Ovary (tissue), 9 donors: ENCODE results near the gene RALGAPB. TPM values are rescaled to one million over a fixed set of nuclear protein-coding genes. Genes with fewer than 3 reads are reported as not detected.

Source experiments
- DNase-seq, 5 donors: peaks; one replicate each; pipeline ENCODE4 v3.0.0-alpha.2; 2019 to 2020
- H3K27ac ChIP-seq, 2 donors: fragments of 200-600 bp; one replicate each; pipeline versions ENCODE4 v1.5.1 to v1.8.0; 2019 to 2022
- H3K27me3 ChIP-seq: fragments of 200-600 bp; one replicate; pipeline ENCODE4 v1.8.0; 2022
- H3K36me3 ChIP-seq: fragments of 200-600 bp; sonication (generic); one replicate; pipeline ENCODE4 v1.5.1; 2019
- H3K4me1 ChIP-seq: one replicate; pipeline ENCODE4 v1.8.1; 2013; ENCODE audit warnings: mild to moderate bottlenecking, moderate library complexity; ENCODE audit not compliant: insufficient read depth
- H3K4me3 ChIP-seq: fragments of 200-600 bp; sonication (generic); one replicate; pipeline ENCODE4 v1.5.1; 2017
- H3K9me3 ChIP-seq, 2 donors: fragments of 200-600 bp in 1 of 2; sonication (generic) in 1 of 2; one replicate each; pipeline versions ENCODE4 v1.5.1 to v1.8.1; 2013 to 2019; ENCODE audit warnings: mild to moderate bottlenecking in 1 of 2, moderate library complexity in 1 of 2
- EP300 ChIP-seq: sonication (generic); formaldehyde crosslinking; IDR thresholded peaks from one replicate; pipeline ENCODE4 v1.6.1; 2017; ENCODE audit warnings: antibody characterized with exemption
- POLR2A ChIP-seq: fragments of 450-650 bp; IDR thresholded peaks from one replicate; pipeline ENCODE4 v1.6.1; 2017; ENCODE audit warnings: antibody characterized with exemption, mild to moderate bottlenecking, moderate library complexity
- WGBS, 3 donors: extraction: QIAGEN DNeasy Blood & Tissue Kit in 1 of 3; methylation state at CpG; one replicate each; pipeline versions ENCODE4 v1.1.5 to v1.1.7; 2013 to 2017; 5-methylcytosine and 5-hydroxymethylcytosine counted together
- intact Hi-C, 4 donors: fragments of 100-400 bp; cut with DNase I; formaldehyde crosslinking; loops; one replicate each; pipeline versions ENCODE4 v1.11.0 to v1.15.1; 2022 to 2023
- polyA plus RNA-seq, 2 donors: library from polyadenylated mRNA; stranded (reverse); fragments of 200-250 nt in 1 of 2; fragments of 350-450 nt in 1 of 2; fragmentation: Illumina TruSeq in 1 of 2; extraction: RNeasy Lipid Tissue Mini Kit (QIAGEN cat#74804) in 1 of 2; gene quantifications; one replicate each; pipeline ENCODE4 v1.2.3, GENCODE V29; 2013 to 2014
- total RNA-seq, 7 donors: library from RNA; depleted of rRNA in 2 of 7; stranded (reverse); fragments of >200 nt in 2 of 7; fragmentation: NEBNext Ultra II Directional in 3 of 7; extraction: Animal tissue kit (Norgen Biotek cat#: 25700) in 3 of 7; gene quantifications; one replicate each; pipeline versions ENCODE4 v1.1.0 to v1.2.4, GENCODE V29; 2016 to 2023
- TF ChIP-seq, protein P1 (sequence below), 3 donors: fragments of 450-650 bp in 2 of 3; fragments of 200-600 bp in 1 of 3; IDR thresholded peaks; one replicate each; pipeline versions ENCODE4 v1.5.1 to v1.8.0; 2016 to 2022; ENCODE audit warnings: antibody characterized with exemption in 3 of 3, mild to moderate bottlenecking in 1 of 3
- donor health status: DM: no; HTN: no; CAD: no; lungs with moderate emphysema.
- donor health status: DM: no; HTN: no; CAD: no.
- donor health status: Bipolar disorder and iron deficiency.
- donor health status: DM: yes; HTN: yes; CAD: no.
- donor health status: DM: no; HTN: no; CAD: no.
- donor health status: DM: yes; HTN: yes; CAD: no.

RALGAPB gene
- total and polyA plus RNA-seq, 9 donors, result 10.4 to 41.3 (median 30.0) TPM

DNA sequence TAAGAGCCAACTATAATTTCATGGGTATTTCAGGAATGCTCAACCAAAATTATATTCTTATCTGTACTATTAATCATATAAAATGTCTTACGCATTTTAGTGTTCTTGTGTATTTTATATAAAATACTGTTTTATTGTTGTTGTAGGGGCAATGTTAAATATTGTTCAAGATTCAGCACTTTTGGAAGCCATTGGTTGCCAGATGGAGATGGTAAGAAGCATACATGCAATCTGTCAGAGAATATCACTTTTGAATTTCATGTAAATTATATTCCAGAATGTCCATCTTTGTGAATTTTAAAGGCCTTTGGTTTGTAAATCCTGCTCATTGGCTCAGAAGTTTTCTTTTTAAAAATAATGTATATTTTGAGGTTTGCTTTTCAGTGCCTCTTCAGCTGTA, 58.4 kb downstream of the RALGAPB start:
- WGBS, 3 donors, result 88 to 95% (median 91%) methylated on average over 1 of the region's 1 CpG
- Histone ChIP-seq H3K36me3 (no peaks in the 10 kb centered on the region), H3K9me3 (no peaks in the 10 kb centered on the region), H3K27me3 (no peaks in the 10 kb centered on the region), H3K27ac (no peak overlapping the region), H3K4me1 (no peaks in the 10 kb centered on the region), H3K4me3 (no peak overlapping the region)
- intact Hi-C loops, result no loop called here
- no peak for DNase-seq
- TF ChIP-seq, protein P1, sequence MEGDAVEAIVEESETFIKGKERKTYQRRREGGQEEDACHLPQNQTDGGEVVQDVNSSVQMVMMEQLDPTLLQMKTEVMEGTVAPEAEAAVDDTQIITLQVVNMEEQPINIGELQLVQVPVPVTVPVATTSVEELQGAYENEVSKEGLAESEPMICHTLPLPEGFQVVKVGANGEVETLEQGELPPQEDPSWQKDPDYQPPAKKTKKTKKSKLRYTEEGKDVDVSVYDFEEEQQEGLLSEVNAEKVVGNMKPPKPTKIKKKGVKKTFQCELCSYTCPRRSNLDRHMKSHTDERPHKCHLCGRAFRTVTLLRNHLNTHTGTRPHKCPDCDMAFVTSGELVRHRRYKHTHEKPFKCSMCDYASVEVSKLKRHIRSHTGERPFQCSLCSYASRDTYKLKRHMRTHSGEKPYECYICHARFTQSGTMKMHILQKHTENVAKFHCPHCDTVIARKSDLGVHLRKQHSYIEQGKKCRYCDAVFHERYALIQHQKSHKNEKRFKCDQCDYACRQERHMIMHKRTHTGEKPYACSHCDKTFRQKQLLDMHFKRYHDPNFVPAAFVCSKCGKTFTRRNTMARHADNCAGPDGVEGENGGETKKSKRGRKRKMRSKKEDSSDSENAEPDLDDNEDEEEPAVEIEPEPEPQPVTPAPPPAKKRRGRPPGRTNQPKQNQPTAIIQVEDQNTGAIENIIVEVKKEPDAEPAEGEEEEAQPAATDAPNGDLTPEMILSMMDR (IDR thresholded peaks at IDR 0.05), result no peak
- TF ChIP-seq POLR2A (no peak), EP300 (no peak)

DNA sequence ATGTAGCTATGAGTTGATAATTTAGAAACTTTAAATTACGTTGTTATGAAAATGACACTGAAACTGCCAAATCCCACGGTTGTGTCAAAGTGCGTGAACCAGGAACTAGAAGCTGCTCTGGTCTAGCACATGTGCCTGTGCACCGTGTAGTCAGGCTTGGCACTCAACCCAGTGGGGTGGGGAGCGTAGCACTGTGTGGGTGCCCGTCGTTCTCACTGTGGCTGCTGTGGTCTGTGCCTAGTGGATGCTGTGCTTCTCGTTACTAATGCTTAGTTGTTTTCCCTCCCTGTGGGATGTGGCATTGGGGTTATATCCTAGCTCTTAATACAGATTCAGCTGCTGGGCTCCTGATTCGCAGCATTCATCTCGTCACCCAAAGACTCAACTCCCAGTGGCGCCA, 62.1 kb downstream of the RALGAPB start:
- Histone ChIP-seq H3K4me1 (no peaks in the 10 kb centered on the region), H3K27me3 (no peaks in the 10 kb centered on the region), H3K4me3 (no peak overlapping the region), H3K36me3 (no peaks in the 10 kb centered on the region), H3K27ac (no peak overlapping the region), H3K9me3 (no peaks in the 10 kb centered on the region)
- intact Hi-C loops, result no loop called here
- TF ChIP-seq, protein P1 (IDR thresholded peaks at IDR 0.05), result no peak
- TF ChIP-seq POLR2A, result no peak
- WGBS, 3 donors, result 89 to 93% (median 91%) methylated on average over 11 of the region's 11 CpGs
- no peak for DNase-seq

DNA sequence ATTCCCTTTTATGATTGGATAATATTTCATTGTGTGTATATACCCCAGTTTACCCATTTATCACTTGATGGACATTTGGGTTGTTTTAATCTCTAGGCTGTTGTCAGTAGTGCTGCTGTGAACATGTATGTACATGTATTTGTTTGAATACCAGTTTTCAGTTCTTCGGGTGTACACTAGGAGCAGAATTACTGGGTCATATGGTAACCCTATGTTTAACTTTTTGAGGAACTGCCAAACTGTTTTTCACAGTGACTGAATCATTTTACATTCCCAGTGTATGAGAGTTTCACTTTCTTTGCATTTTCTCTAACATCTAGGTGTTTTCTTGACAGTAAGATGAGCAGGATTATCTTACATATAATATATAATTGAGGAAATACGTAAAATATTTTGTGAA, 63.7 kb downstream of the RALGAPB start:
- H3K4me3 ChIP-seq, result no peak overlapping the region
- no peak overlapping the region for H3K27ac ChIP-seq
- 95 to 99% (median 96%) methylated on average over 2 of the region's 2 CpGs for WGBS, 3 donors
- intact Hi-C loops, result no loop called here
- no peaks in the 10 kb centered on the region for H3K36me3 ChIP-seq
- no peaks in the 10 kb centered on the region for H3K27me3 ChIP-seq
- H3K4me1 ChIP-seq, result no peaks in the 10 kb centered on the region
- H3K9me3 ChIP-seq, result no peaks in the 10 kb centered on the region
- DNase-seq, result no peak
- TF ChIP-seq, protein P1 (IDR thresholded peaks at IDR 0.05), result no peak
- TF ChIP-seq POLR2A, result no peak
- no peak for TF ChIP-seq EP300

- DNase-seq, result no peak
- Histone ChIP-seq H3K27me3 (no peaks in the 10 kb centered on the region), H3K27ac (no peak overlapping the region), H3K9me3 (no peaks in the 10 kb centered on the region), H3K36me3 (no peaks in the 10 kb centered on the region), H3K4me3 (no peak overlapping the region), H3K4me1 (no peaks in the 10 kb centered on the region)
- TF ChIP-seq, protein P1 (IDR thresholded peaks at IDR 0.05), result no peak
- TF ChIP-seq POLR2A (no peak), EP300 (no peak)
- intact Hi-C loops, result no loop called here
- WGBS, 3 donors, result 96 to 100% (median 97%) methylated on average over 1 of the region's 1 CpG
These were observed 64.5 kb downstream of the RALGAPB start for GRCh38 chr20:38537176-38537575.

- TF ChIP-seq EP300 (no peak), POLR2A (no peak)
- TF ChIP-seq, protein P1 (IDR thresholded peaks at IDR 0.05), result no peak
- H3K27ac ChIP-seq, result no peak overlapping the region
- DNase-seq, result no peak
- intact Hi-C loops, result no loop called here
- no peaks in the 10 kb centered on the region for H3K4me1 ChIP-seq
- 97 to 99% (median 99%) methylated on average over 2 of the region's 2 CpGs for WGBS, 3 donors
- no peak overlapping the region for H3K4me3 ChIP-seq
- no peaks in the 10 kb centered on the region for H3K9me3 ChIP-seq
- no peaks in the 10 kb centered on the region for H3K36me3 ChIP-seq
- no peaks in the 10 kb centered on the region for H3K27me3 ChIP-seq
These were observed 66.1 kb downstream of the RALGAPB start for GRCh38 chr20:38538789-38539188.
